ENCODE results near the gene TFB2M.
A peak's percentile ranks its signal among the peaks of the same experiment; 100 is the strongest.

DNA sequence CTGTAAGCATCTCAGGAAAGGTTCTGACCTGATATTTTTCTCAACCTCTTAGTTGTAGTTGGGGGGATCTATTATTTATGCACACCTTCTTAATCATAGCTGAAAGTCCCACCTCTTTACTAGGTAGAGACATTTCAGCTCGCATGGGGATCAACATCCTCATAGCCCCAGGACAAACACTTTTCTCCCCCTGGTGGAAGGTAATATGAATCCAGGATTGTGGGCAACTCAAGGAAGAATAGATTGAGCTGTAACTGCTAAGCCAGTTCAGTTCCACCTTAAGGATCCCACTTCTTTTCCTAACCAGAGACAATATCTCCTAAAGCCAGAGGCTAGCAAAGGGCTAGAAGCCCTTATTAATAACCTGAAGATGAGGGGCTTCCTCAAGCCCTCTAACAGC, 33.5 kb downstream of the TFB2M start:
- TF ChIP-seq, protein P1, sequence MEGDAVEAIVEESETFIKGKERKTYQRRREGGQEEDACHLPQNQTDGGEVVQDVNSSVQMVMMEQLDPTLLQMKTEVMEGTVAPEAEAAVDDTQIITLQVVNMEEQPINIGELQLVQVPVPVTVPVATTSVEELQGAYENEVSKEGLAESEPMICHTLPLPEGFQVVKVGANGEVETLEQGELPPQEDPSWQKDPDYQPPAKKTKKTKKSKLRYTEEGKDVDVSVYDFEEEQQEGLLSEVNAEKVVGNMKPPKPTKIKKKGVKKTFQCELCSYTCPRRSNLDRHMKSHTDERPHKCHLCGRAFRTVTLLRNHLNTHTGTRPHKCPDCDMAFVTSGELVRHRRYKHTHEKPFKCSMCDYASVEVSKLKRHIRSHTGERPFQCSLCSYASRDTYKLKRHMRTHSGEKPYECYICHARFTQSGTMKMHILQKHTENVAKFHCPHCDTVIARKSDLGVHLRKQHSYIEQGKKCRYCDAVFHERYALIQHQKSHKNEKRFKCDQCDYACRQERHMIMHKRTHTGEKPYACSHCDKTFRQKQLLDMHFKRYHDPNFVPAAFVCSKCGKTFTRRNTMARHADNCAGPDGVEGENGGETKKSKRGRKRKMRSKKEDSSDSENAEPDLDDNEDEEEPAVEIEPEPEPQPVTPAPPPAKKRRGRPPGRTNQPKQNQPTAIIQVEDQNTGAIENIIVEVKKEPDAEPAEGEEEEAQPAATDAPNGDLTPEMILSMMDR (conservative IDR thresholded peaks at IDR 0.05; ENCODE audit: low read length) = peak; percentile 24; the same call in 1 of the 2 replicates
- no peak for TF ChIP-seq EZH2phosphoT487 (IDR thresholded peaks at IDR 0.05; ENCODE audit: borderline replicate concordance)
